HK-2 (cell line): ENCODE measurements around the gene CUBN.
"Not testable (repeated sequence)": the region's sequence is repeated elsewhere in the genome, so short reads cannot be mapped to it uniquely, and the experiment has no call there.

Experiments
- DNase-seq: peaks from one replicate; pipeline ENCODE4 v3.0.0-alpha.2; 2018; ENCODE audit not compliant: unreplicated experiment

Gene CUBN

DNA sequence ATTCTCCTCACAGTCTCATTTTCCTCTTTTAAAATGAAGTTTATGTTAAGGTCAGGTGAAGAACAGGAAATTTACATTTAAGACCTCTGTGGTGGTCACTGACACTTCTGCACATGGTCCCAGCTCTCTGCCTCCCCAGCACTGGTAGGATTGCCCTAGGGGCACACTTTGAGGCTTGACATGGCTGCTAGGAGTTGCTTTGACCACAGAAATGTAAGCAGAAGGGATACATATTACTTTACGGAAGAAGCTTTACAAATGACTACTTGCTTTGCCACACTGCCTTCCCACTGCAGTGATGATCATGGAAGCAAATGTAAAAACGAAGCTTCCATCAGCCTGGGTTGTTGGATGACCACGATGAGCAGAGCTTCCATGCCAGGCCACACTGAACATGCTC is 259.3 kb downstream of the CUBN start:
- DNase-seq = no peak

DNA sequence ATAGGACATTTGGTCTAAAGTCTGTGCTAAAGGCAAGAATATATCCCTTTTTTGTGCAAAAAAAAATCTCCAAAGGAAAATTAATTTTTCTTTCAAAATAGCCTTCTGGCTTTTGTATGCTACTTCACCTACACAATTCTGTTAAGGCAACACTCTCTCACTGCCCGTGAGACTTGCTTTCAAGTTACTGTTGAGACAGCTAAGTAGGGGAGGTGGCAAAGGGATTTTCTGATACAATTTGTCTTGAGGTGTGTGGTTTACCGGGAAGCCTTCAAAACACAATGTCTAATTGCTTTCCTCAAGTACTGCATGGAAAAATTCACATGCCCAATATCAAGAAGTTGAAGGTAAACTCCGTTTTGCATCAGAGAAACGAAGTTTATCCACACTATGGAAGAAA is 261.6 kb downstream of the CUBN start:
- DNase-seq = no peak

DNA sequence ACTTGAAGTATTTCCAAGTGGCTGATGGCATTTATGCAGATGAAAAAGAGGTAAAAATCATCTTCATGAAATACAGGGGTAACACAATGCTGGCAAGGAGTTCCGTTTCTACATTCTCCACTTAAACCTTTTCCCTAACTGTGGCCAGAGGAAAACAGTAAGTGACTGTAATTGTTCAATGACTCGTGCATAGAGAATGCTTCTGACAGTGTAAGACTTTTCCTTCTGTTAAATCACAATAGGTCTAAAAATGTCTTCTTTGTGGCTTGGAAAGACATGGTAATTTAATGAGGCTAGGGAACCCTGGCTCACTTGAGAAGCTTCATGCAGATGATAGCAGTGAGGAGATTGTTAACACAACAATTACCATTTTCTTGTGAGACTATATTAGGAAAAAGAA is 262.1 kb downstream of the CUBN start:
- no peak for DNase-seq

DNA sequence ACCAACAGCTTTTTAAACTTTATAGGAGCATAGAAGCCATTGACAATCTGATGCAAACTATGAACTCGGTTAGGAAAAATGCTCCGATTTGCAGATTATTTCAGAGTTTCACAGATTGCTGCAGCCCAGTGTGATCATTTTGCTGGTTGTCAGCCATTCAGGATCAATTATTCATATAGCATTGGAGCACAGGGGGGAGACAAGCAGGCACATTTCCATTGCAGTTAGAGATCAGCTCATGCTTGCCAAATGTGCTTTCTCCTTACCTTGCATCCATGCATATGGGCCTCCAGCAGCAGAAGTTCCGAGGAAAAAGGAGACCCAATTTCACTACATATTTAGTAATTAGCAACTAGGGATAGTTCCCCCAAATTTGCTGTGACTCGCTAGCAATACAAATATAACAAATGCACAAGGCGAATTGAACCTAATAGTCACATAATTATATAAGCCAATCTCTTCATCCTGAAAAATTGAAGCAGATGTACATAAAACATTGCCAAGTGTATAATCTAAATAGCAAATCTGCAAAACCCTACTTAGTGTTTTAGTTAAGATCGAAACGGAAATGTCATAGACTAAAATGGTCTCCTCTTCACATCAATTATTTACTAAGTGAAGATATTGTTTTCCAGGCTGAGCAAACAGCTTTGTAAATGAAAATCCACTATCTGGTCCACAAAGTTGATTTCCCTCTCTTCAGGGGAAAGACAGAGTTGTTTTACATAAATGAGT is 262.9 kb downstream of the CUBN start:
- no peak for DNase-seq

DNA sequence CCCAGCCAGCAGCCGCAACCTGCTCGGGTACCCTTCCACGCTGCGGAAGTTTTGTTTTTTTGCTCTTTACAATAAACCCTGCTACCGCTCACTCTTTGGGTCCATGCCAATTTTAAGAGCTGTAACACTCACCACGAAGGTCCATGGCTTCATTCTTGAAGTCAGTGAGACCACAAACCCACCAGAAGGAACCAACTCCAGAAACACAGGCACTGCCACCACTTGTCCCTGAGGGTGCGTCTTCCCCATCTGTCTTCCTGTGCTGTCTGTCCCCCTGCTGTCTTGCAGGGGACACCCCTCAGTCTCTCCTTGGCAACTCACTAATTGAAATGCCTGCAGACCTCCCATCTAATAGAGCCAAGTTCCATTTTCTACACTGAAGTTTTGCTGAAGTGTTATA is 263.8 kb downstream of the CUBN start:
- DNase-seq = no peak

DNA sequence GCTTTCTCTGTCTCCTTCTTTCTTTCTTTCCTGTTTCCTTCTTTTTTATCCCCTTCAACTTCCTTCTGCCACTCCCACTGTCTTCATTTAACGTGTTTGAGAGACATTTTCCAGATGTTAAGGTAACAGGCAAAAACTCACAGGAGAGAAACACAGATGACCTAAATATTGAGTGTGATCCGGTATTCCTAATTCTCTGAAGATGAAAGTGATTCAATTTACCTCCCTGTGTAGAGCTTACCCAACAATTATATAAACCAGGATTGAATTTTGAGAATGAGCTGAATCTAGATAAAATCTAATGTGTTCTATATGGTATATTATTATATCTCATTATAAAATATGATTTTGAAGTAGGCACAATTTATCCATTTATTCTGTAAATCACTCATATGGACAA is 265.8 kb downstream of the CUBN start:
- DNase-seq = no peak

DNA sequence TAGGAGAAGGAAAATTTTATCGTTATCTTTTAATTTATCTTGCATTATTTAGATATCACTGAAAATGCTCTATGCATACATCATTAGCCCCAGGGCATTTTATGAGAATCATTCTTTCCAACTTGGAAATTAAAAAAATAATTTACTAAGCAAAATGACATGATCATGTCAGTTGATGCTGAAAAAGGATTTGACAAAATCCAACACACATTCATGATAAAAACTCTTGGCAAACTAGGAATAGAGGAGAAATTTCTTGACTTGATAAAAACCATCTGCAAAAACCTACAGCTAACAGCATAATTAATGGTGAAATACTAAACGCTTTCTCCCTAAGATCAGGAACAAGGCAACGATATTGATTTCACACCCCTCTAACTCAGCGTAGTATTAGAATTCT is 272.2 kb downstream of the CUBN start:
- no peak for DNase-seq

DNA sequence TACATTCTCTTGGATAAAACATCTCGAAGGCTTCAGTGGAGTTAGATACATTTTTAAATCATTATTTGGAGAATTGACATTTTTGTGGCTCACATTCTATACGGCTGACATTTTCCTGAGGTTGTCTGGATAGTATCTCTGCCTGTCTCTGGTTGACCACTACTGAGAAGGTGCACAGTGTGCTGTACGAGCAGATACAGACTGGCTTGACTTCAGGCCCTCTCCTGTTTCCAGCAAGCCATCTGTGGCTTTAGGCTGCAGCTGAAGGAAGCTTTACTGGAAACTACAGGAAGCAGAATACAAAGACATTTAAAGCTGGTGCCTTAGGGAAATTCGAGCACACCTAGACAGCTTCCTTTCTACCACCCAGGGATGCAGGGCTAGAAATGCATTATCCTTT is 273.0 kb downstream of the CUBN start:
- no peak for DNase-seq

DNA sequence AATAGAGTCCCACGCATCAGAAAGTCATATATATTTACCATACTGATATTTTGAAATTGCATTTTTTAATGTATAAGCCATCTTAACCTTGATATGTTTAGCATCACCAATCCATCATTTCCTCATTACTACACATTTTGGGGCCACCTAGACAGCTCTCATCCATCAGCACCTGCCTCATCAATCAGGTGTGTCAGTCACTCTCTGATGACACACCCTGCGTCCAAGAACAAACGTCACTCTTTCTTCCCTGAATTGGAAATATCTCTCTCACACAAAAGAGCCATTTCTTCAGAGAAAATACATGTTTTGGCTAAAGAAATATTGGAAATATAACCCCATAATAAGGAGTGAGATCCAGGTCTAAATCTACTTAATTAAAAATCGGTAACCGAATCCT is 273.5 kb downstream of the CUBN start:
- no peak for DNase-seq

DNA sequence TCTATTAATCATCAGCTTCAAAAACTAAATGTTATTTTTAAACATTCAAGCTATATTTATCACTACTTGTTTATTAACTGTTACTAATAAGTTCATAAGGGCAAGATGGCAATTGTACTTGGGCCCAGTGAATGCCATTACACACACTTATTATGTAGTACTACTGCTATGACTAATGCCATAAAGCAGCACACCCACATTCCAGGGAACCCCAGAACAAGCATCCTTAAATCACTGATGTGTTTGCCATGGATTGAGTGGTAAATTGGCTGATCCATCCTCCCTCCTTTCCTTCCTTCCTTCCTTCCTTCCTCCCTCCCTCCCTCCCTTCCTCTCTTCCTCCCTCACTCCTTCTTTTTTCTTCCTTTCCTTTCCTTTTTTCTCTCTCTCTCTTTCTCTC is 275.0 kb downstream of the CUBN start:
- DNase-seq = no peak

DNA sequence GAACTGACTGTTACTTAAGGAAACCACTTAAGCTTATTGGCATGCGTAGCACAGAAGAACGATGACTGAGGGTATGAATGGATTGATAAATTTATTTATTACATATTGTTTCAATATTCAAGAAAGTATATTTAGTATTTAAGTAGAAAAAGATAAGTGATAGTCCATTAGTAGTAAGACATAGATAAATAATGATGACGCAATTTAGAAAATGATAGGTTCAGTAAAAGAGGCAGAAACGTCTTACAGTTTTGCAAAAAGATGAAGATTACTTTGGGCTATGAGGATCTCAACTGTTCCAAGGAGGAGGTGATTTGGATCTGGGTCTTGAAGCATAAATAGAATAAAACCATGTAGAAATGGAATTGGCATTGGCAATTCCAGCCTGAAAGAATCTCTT is 275.8 kb downstream of the CUBN start:
- DNase-seq = no peak

DNA sequence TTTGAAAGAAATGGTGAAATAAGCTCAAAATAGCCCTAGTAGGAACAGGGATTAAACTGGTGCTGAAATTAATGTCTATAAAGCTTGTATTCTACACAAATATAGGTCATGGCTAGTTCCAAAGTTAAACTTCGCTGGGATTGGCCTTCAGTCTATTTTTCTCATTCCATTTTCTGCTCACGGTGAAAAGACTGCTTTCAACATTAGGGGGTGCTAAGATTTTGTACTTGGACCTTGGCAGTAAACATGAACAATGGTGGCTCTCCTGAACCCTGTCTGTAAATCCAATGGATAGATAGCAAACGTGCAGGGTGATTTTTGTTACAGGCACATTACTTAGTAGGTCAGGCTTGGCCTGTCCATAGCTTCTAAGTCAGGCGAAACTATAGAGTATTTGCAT is 276.4 kb downstream of the CUBN start:
- DNase-seq = no peak

DNA sequence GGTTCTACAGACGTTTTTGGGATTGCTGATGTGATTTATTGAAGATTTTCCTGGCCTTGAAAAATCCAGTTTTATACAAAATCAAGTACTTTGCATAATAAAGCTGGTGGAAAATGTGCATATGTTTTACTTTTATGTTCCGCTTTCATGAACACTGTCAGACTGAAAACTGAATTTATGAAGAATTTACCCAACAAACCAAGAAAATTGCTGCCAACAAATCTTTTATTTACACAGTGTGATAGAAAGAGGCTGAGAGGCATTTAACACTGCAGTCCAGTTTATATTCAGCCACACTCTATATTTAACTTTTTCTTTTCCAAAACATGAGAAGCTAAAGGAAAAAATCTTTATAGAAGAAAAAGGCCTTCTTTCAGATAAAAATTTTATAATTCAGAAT is 277.0 kb downstream of the CUBN start:
- no peak for DNase-seq

DNA sequence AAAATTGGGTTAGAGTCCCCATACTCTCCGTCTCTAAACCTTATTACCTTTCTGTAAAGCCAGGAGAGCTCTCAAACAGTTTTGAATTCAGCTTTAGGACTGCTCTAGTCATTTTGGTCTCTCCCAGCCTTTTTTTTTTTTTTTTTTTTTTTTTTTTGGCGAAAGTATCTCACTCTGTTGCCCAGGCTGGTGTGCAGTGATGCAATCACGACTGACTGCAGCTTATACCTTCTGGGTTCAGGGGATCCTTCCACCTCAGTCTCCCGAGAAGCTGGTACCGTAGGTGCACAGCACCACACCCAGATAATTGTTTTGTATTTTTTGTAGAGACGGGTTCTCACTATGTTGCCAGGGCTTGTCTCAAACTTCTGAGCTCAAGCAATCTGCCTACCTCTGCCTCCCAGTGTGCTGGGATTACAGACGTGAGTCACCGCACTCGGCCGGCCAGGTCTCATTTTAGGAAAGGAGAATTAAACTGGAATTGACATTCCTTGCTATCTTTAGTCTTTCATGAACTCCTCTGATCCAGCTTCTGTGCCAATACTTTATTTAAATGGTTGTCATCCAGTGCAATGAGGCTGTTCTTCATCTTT is 281.0 kb downstream of the CUBN start:
- no peak for DNase-seq

DNA sequence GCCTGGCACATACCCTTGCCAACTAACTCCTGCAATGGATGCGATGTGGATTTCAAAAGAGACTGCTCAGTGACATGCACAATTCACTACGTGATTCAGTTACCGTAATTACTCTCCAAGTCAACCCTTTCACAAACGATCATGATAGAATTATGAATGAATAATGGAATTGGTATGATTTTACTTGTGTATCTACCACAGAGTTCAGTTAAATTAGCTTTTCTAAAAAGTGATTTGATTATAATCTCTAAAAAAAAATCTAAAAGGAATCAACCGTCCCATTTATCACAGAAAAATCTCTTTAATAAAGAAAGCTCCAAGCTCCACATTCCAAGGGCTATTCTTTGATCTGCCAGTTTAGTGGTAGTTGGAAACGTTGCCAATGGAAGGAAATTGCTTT is 282.0 kb downstream of the CUBN start:
- no peak for DNase-seq

DNA sequence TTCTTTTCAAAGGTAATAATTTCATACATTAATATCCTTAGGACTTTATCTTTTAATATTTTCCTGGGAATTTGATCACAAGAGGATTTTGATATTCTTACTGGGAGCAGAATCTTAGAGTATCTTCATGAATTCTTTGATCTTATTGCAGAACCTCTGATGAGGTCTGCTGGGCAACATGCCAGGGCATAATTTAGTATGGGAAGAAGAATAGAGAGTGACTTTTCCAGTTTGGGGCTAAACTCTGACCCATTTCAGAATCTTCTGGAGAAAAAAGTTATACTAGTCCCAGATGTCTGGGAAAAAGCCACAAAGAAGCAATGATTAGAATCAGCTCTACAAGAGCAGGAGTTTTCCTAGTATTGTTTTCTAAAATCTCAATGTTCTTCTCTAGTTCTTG is 284.4 kb downstream of the CUBN start:
- DNase-seq = no peak

DNA sequence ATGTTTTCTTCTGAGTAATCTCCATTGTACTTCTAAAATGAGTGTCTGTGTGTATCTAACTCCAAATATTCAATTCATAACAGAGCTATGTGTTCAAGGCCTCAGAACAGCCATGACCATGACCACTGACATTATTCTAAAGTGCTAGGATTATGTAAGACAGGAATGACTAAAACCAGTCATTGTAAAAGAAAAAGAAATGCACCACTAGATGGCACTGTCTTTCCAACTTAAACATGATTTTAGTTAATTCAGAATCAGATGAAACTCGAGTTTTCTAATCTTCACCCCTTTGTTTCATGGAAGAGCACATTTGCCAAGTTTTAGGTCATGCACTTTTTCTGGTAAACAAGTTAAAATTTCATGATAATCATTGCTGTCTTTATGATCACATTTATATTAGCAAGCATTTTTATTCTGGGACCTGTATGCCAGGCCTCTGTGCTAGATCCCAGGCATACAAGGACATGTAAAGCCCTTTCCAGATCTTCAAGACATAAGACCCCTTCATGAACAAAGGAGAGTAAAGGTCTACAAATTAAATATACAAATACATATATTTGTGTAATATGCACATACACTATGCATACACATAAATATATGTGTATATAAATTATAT is 286.2 kb downstream of the CUBN start:
- DNase-seq = no peak

DNA sequence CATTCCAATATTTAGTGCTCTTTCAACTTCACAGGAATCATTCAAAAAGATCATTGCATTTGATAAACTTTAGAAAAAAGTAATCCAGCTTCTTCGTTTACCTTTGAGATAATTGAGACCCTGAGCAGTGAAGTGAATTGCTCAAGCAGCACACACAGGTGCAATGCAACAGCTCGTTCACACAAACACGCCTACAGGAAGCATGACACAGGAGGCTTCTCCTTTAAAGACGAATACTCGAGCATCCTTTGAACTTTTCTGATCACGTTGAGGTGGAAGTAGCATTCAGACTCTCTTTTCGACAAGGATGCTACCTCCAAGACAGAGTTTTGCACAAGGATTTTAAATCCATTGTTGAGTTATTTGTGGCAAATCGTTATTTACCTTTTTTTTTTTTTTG is 294.4 kb downstream of the CUBN start:
- DNase-seq = no peak

DNA sequence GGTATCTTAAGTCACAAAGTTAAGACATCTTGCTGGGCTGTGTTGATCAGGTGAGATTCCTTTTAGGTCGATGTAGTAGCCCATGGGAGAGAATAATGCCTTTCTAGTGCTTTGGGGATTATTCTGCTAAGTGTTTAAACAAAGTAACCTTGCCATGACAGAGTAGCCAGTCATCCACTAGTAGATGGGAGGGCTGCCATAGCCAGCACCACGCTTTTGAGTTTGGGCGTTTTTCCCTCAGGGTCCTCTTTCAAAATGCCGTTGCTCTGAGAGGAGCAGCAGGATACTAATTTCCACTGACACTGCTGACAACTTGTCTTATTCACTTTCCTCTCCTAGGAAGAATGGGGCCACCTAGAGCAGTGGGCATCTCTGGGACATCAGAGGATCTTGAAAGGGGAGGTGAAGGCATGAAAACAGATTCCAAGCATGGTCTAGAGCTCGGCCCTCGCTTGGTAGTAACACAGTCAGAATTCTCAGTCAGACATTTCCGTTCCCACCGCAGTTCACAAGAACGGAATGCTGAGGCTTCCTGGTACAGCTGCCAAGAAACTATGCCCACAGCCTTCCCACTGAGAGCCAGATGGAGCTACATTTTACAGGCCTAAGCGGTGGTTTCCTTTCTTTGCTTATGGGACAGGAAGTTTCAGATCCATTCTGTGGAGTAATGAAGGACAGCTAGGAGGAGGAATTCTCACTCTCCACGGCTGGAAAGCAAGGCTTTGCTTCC is 297.1 kb downstream of the CUBN start:
- no peak for DNase-seq

DNA sequence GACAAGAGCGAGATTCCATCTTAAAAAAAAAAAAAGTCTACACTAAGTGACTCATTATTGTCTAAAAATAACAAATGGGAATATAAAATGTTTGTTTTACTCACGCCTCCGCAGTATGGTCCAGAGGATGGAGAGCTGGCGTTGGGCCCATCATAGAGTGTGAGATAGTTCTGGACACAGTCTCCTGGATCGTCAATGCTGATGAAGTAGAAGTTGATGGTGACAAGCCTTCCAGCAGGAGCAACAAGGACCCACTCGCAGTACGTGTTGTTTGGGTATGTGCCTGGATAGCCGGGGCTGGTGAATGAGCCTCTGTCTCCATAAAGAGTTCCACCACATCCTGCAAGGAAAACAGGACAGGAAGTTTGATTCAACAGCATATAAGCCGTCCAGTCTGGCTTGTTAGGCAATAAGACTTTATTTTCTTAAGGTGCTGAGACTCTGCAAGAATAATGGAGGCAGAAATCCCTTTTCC is 300.9 kb downstream of the CUBN start:
- DNase-seq = peak; percentile 25

DNA sequence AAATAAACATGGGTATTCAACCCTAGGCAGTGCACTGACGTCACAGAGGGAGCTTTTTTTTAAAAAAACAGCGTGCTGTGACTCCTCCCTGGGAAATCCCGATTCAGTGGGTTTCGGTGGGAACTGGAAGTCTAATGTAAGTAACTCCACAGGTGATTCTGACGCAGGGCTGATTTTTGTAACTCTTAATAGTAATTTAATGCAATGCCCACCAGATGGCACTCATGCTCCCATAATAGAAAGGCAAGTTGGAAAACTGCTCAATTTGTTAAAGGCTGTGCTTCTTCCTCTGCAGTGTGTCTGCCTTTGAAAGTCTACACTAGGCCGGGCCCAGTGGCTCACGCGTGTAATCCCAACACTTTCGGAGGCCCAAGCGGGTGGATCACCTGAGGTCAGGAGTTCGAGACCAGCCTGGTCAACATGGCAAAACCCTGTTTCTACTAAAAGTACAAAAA is 301.5 kb downstream of the CUBN start:
- DNase-seq = peak; percentile 25

DNA sequence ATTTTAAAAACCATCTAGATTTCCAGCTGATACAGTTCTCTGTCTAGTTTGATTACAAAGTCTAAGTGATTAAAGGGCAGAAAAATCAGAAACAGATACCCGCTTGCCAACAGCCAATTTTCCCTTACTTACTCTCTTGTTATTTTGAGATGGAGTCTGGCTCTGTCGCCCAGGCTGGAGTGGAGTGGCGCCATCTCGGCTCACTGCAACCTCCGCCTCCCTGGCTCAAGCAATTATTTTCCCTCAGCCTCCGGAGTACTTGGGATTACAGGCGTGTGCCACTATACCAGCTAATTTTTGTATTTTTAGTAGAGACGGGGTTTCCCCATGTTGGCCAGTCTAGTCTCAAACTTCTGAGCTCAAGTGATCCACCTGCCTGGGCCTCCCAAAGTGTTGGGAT is 302.1 kb downstream of the CUBN start:
- not testable (repeated sequence) for DNase-seq
